ENCODE data around the gene HSPA12A.

- TF ChIP-seq, protein P1, sequence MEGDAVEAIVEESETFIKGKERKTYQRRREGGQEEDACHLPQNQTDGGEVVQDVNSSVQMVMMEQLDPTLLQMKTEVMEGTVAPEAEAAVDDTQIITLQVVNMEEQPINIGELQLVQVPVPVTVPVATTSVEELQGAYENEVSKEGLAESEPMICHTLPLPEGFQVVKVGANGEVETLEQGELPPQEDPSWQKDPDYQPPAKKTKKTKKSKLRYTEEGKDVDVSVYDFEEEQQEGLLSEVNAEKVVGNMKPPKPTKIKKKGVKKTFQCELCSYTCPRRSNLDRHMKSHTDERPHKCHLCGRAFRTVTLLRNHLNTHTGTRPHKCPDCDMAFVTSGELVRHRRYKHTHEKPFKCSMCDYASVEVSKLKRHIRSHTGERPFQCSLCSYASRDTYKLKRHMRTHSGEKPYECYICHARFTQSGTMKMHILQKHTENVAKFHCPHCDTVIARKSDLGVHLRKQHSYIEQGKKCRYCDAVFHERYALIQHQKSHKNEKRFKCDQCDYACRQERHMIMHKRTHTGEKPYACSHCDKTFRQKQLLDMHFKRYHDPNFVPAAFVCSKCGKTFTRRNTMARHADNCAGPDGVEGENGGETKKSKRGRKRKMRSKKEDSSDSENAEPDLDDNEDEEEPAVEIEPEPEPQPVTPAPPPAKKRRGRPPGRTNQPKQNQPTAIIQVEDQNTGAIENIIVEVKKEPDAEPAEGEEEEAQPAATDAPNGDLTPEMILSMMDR (IDR thresholded peaks at IDR 0.05), result no peak
- TF ChIP-seq POLR2A (IDR thresholded peaks at IDR 0.05) (no peak), POLR2AphosphoS5 (IDR thresholded peaks at IDR 0.05) (no peak)
These were observed 26.0 kb downstream of the HSPA12A start for GRCh38 chr10:116716381-116716780.

All from prostate gland (tissue), 2 donors.